Activated CD8-positive, alpha-beta T cell treated with anti-CD3 and anti-CD28 coated beads for 36 hours (primary cell): Measurements from ENCODE around the gene PID1. TPM values are rescaled to one million over a fixed set of nuclear protein-coding genes. Genes with fewer than 3 reads are reported as not detected.

Experiments used
- ATAC-seq: fragments of 200-7000 bp; cut with Tn5 transposase; one replicate; pipeline ENCODE4 v1.10.0; 2021; ENCODE audit warnings: mild to moderate bottlenecking, moderate library complexity
- CTCF ChIA-PET: fragments of 350-600 bp; sonication (Branson Sonifier 250); formaldehyde crosslinking; loops from one replicate; lab custom pipeline; 2021; ENCODE audit warnings: antibody characterized with exemption; lab: Charles Lee
- POLR2A ChIA-PET: fragments of 350-600 bp; sonication (Branson Sonifier 250); formaldehyde crosslinking; loops from one replicate; lab custom pipeline; 2021; ENCODE audit warnings: antibody characterized with exemption; lab: Charles Lee
- DNase-seq: peaks from one replicate; pipeline ENCODE4 v3.0.0-alpha.2; 2020
- H3K27ac Mint-ChIP-seq: one replicate; pipeline ENCODE4 v1.8.0; 2021; ENCODE audit warnings: mild to moderate bottlenecking, mixed read lengths
- H3K27me3 Mint-ChIP-seq: one replicate; pipeline ENCODE4 v1.8.0; 2021; ENCODE audit warnings: mixed read lengths
- H3K36me3 Mint-ChIP-seq: one replicate; pipeline ENCODE4 v1.8.0; 2021; ENCODE audit warnings: low read depth, mixed read lengths
- H3K4me1 Mint-ChIP-seq: one replicate; pipeline ENCODE4 v1.8.0; 2021; ENCODE audit warnings: low read depth, mixed read lengths
- H3K4me3 Mint-ChIP-seq: one replicate; pipeline ENCODE4 v1.8.0; 2021; ENCODE audit warnings: mild to moderate bottlenecking, moderate library complexity, mixed read lengths
- H3K9me3 Mint-ChIP-seq: one replicate; pipeline ENCODE4 v1.8.0; 2021; ENCODE audit warnings: mixed read lengths
- CTCF ChIP-seq: fragments of 200-600 bp; IDR thresholded peaks from one replicate; pipeline ENCODE4 v1.8.0; 2022; ENCODE audit warnings: antibody characterized with exemption, mild to moderate bottlenecking
- intact Hi-C: fragments of 100-400 bp; cut with micrococcal nuclease; formaldehyde crosslinking; loops from one replicate; pipeline ENCODE4 v1.10.0; 2022
- total RNA-seq, 2 experiments: library from RNA; stranded (reverse); gene quantifications; one replicate each; pipeline ENCODE4 v1.2.3, GENCODE V29; 2021

PID1 gene
- total RNA-seq, 2 experiments from 2014 or later: not detected

GRCh38 chr2:229037621-229038020 is 233.5 kb downstream of the PID1 start:
- DNase-seq (no peak), ATAC-seq (no peak)
- ChIA-PET CTCF (no interaction called here), POLR2A (no interaction called here)
- H3K9me3 Mint-ChIP-seq: no peaks in the 10 kb centered on the region
- H3K36me3 Mint-ChIP-seq: no peaks in the 10 kb centered on the region
- no peak overlapping the region for H3K27ac Mint-ChIP-seq
- TF ChIP-seq CTCF: no peak
- no peak overlapping the region for H3K4me3 Mint-ChIP-seq
- H3K4me1 Mint-ChIP-seq: no peaks in the 10 kb centered on the region
- no peaks in the 10 kb centered on the region for H3K27me3 Mint-ChIP-seq
- intact Hi-C loops: no loop called here

GRCh38 chr2:229033816-229034215 is 237.3 kb downstream of the PID1 start:
- ATAC-seq (no peak), DNase-seq (no peak)
- H3K4me3 Mint-ChIP-seq: no peak overlapping the region
- H3K27me3 Mint-ChIP-seq: no peaks in the 10 kb centered on the region
- H3K4me1 Mint-ChIP-seq: no peaks in the 10 kb centered on the region
- TF ChIP-seq CTCF: no peak
- ChIA-PET CTCF (no interaction called here), POLR2A (no interaction called here)
- no peak overlapping the region for H3K27ac Mint-ChIP-seq
- H3K9me3 Mint-ChIP-seq: peaks cover 3% of the 10 kb centered on the region
- no peaks in the 10 kb centered on the region for H3K36me3 Mint-ChIP-seq
- intact Hi-C loops: no loop called here

GRCh38 chr2:229032608-229033234 is 238.4 kb downstream of the PID1 start:
- ATAC-seq (no peak), DNase-seq (no peak)
- no peaks in the 10 kb centered on the region for H3K36me3 Mint-ChIP-seq
- no peaks in the 10 kb centered on the region for H3K4me1 Mint-ChIP-seq
- H3K27me3 Mint-ChIP-seq: no peaks in the 10 kb centered on the region
- ChIA-PET POLR2A (no interaction called here), CTCF (no interaction called here)
- H3K9me3 Mint-ChIP-seq: peaks cover 4% of the 10 kb centered on the region
- H3K4me3 Mint-ChIP-seq: no peak overlapping the region
- intact Hi-C loops: no loop called here
- no peak overlapping the region for H3K27ac Mint-ChIP-seq
- no peak for TF ChIP-seq CTCF

GRCh38 chr2:229027353-229028105 is 243.6 kb downstream of the PID1 start:
- ChIA-PET CTCF (no interaction called here), POLR2A (no interaction called here)
- Mint-ChIP-seq H3K4me3 (no peak overlapping the region), H3K27ac (no peak overlapping the region), H3K36me3 (no peaks in the 10 kb centered on the region), H3K27me3 (no peaks in the 10 kb centered on the region), H3K4me1 (no peaks in the 10 kb centered on the region), H3K9me3 (peaks cover 4% of the 10 kb centered on the region)
- intact Hi-C loops: no loop called here
- ATAC-seq (no peak), DNase-seq (no peak)
- TF ChIP-seq CTCF: no peak

- no peaks in the 10 kb centered on the region for H3K36me3 Mint-ChIP-seq
- ChIA-PET CTCF (no interaction called here), POLR2A (interaction anchor here (0.6 kb wide), 1 partner anchor 194 kb away, joined by 3 read pairs; no protein-coding TSS in a partner anchor)
- peaks cover 4% of the 10 kb centered on the region for H3K9me3 Mint-ChIP-seq
- no peak overlapping the region for H3K4me3 Mint-ChIP-seq
- ATAC-seq (no peak), DNase-seq (no peak)
- intact Hi-C loops: no loop called here
- no peaks in the 10 kb centered on the region for H3K4me1 Mint-ChIP-seq
- TF ChIP-seq CTCF: no peak
- no peak overlapping the region for H3K27ac Mint-ChIP-seq
- no peaks in the 10 kb centered on the region for H3K27me3 Mint-ChIP-seq
Measured at GRCh38 chr2:229025653-229026052, 245.4 kb downstream of the PID1 start.
